Endothelial cell of umbilical vein (primary cell): Measurements from ENCODE around the gene MAPK11. TPM values are rescaled to one million over a fixed set of nuclear protein-coding genes. Genes with fewer than 3 reads are reported as not detected.
"Not testable (repeated sequence)": the region's sequence is repeated elsewhere in the genome, so short reads cannot be mapped to it uniquely, and the experiment has no call there.

Experiments used
- BruUV-seq: library from RNA; stranded (reverse); fragments of 400-500 nt; replicated peaks from 2 replicates; lab custom pipeline; 2021; lab: Mats Ljungman, UMichigan
- CTCF ChIA-PET: fragments of 300-600, 350-600 bp; sonication (Branson Sonifier 250); formaldehyde crosslinking; loops from one replicate; lab custom pipeline; 2021; ENCODE audit warnings: antibody characterized with exemption, inconsistent platforms; lab: Charles Lee
- POLR2A ChIA-PET: fragments of 300-600, 350-600 bp; sonication (Branson Sonifier 250); formaldehyde crosslinking; loops from one replicate; lab custom pipeline; 2021; ENCODE audit warnings: antibody characterized with exemption, inconsistent platforms; lab: Charles Lee
- DNase-seq: peaks from one replicate; pipeline ENCODE4 v3.0.0-alpha.2; 2011; ENCODE audit warnings: low read depth, low spot score
- FAIRE-seq: peaks from 2 replicates; lab custom pipeline; 2011; peaks lifted over from hg19 to GRCh38; lab: Jason Lieb, UNC
- H2AFZ ChIP-seq: 2 replicates; pipeline ENCODE4 v1.6.0; 2012; ENCODE audit warnings: low read depth, low read length, control low read depth, inconsistent platforms
- H3K27ac ChIP-seq: 2 replicates; pipeline ENCODE4 v1.5.1; 2011; ENCODE audit warnings: low read depth, mild to moderate bottlenecking, control low read depth, low read length, moderate library complexity; ENCODE audit not compliant: insufficient read depth
- H3K27me3 ChIP-seq, 2 experiments: 2 replicates each; pipeline versions ENCODE4 v1.6.0 to v1.6.1; 2011; ENCODE audit warnings: low read length in 2 of 2, mixed read lengths in 1 of 2; ENCODE audit not compliant: control insufficient read depth in 2 of 2, insufficient read depth in 2 of 2
- H3K36me3 ChIP-seq, 2 experiments: 2 replicates in 1 of 2; 3 replicates in 1 of 2; pipeline ENCODE4 v1.5.1; 2011; ENCODE audit warnings: low read length in 2 of 2, mild to moderate bottlenecking in 1 of 2, moderate library complexity in 1 of 2; ENCODE audit not compliant: control insufficient read depth in 2 of 2, insufficient read depth in 2 of 2; ENCODE audit errors: extremely low read depth in 1 of 2
- H3K4me1 ChIP-seq: 3 replicates; pipeline ENCODE4 v1.5.1; 2011; ENCODE audit warnings: mild to moderate bottlenecking, low read length; ENCODE audit not compliant: control insufficient read depth, insufficient read depth; ENCODE audit errors: extremely low read depth
- H3K4me2 ChIP-seq: 2 replicates; pipeline ENCODE4 v1.6.1; 2011; ENCODE audit warnings: low read length, control low read depth, mixed read lengths; ENCODE audit not compliant: insufficient read depth
- H3K4me3 ChIP-seq, 3 experiments: fragments of 200-600 bp in 1 of 3; sonication (generic), shearing (Covaris generic) in 1 of 3; replicated peaks in 1 of 3; 2 replicates each; pipeline ENCODE4 v1.5.1; 2011 to 2016; ENCODE audit warnings: control low read depth in 3 of 3, low read length in 3 of 3, mild to moderate bottlenecking in 2 of 3, inconsistent platforms in 1 of 3, low read depth in 1 of 3, moderate library complexity in 1 of 3; ENCODE audit not compliant: insufficient read depth in 1 of 3
- H3K79me2 ChIP-seq: 2 replicates; pipeline ENCODE4 v1.6.0; 2012; ENCODE audit warnings: low read length, inconsistent platforms; ENCODE audit not compliant: control insufficient read depth, insufficient read depth
- H3K9ac ChIP-seq: replicated peaks from 2 replicates; pipeline ENCODE3; 2011; ENCODE audit warnings: low read length, control low read depth; ENCODE audit not compliant: insufficient read depth; ENCODE audit errors: extremely low read depth
- H3K9me1 ChIP-seq: replicated peaks from 3 replicates; pipeline ENCODE4 v1.6.0; 2011; ENCODE audit warnings: mild to moderate bottlenecking, low read length; ENCODE audit not compliant: control insufficient read depth, insufficient read depth; ENCODE audit errors: extremely low read depth
- H3K9me3 ChIP-seq: replicated peaks from 2 replicates; pipeline ENCODE4 v1.5.1; 2012; ENCODE audit warnings: low read length, inconsistent platforms; ENCODE audit not compliant: control insufficient read depth, insufficient read depth
- H4K20me1 ChIP-seq: replicated peaks from 2 replicates; pipeline ENCODE3; 2011; ENCODE audit warnings: mild to moderate bottlenecking, low read length; ENCODE audit not compliant: control insufficient read depth, insufficient read depth; ENCODE audit errors: extremely low read depth
- dilution Hi-C: fragments of 300-500 bp; cut with MboI; formaldehyde crosslinking; loops from one replicate; pipeline ENCODE4 v1.15.0; 2019; ENCODE audit warnings: low sequenced_read_pairs; ENCODE audit not compliant: extremely low pct_ligation_motif_present
- intact Hi-C: fragments of 100-400 bp; cut with micrococcal nuclease; formaldehyde crosslinking; loops from one replicate; pipeline ENCODE4 v1.10.0; 2022
- polyA plus RNA-seq, 4 experiments: library from polyadenylated mRNA; depleted of rRNA in 3 of 4; stranded (reverse) in 3 of 4; unstranded in 1 of 4; fragments of >200 nt; gene quantifications; 2 replicates each; pipeline versions ENCODE4 v1.2.1 to v1.2.3, GENCODE V29; 2011 to 2012; ENCODE audit warnings: missing spikeins in 1 of 4
- total RNA-seq: library from RNA; stranded (reverse); gene quantifications from 2 replicates; pipeline ENCODE4 v1.2.3, GENCODE V29; 2021

Gene MAPK11
- total and polyA plus RNA-seq, 2 donors (not counting 3 experiments of a cell fraction or from before 2014, with no cell fraction given), result 22.8 to 26.3 TPM

- H3K4me2 ChIP-seq, intact Hi-C loops, POLR2A ChIA-PET, H3K9me3 ChIP-seq, H3K79me2 ChIP-seq, H4K20me1 ChIP-seq, DNase-seq, H3K4me3 ChIP-seq, BruUV-seq, H3K9me1 ChIP-seq, H3K27ac ChIP-seq, H3K9ac ChIP-seq, dilution Hi-C loops, FAIRE-seq, H3K27me3 ChIP-seq, H2AFZ ChIP-seq: not testable (repeated sequence)
- Histone ChIP-seq H3K4me1 (peaks cover 12% of the 10 kb centered on the region), H3K36me3 (peaks cover 14 to 32% of the 10 kb centered on the region in 2 experiments)
- CTCF ChIA-PET, result interaction anchor here (2.9 kb wide), 1 partner anchor 52 kb away, joined by 26 read pairs; the partner anchor contains the start of gene DENND6B
Observed at GRCh38 chr22:50273781-50274180, 3.6 kb upstream of the MAPK11 start.

DNA sequence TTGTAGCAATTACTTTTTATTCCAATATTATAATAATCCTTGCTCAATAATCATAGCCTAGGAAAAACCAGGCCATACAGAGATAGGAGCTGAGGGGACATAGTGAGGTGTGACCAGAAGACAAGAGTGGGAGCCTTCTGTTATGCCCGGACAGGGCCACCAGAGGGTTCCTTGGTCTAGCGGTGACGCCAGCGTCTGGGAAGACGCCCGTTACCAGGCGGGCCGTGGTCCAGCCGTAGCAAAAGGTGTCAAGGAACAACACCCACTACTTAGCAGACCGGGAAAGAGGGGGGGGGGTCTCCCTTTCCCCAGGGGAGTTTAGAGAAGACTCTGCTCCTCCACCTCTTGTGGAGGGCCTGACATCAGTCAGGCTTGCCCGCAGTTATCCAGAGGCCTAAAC, 3.2 kb upstream of the MAPK11 start:
- H3K79me2 ChIP-seq, H2AFZ ChIP-seq, POLR2A ChIA-PET, H3K4me3 ChIP-seq, H4K20me1 ChIP-seq, H3K9me1 ChIP-seq, dilution Hi-C loops, BruUV-seq, FAIRE-seq, H3K9me3 ChIP-seq, H3K4me2 ChIP-seq, DNase-seq, H3K9ac ChIP-seq, H3K27me3 ChIP-seq, H3K27ac ChIP-seq, intact Hi-C loops: not testable (repeated sequence)
- CTCF ChIA-PET, result interaction anchor here (2.3 to 2.9 kb wide), 2 partner anchors 21 to 52 kb away, joined by 13 to 26 read pairs; partner anchors contain the start of gene DENND6B
- H3K36me3 ChIP-seq, result peaks cover 13 to 28% of the 10 kb centered on the region in 2 experiments
- peaks cover 12% of the 10 kb centered on the region for H3K4me1 ChIP-seq
